Neural cell (in vitro differentiated cells): ENCODE data around the gene HBD.

Experiments used
- EP300 ChIP-seq: fragments of 450-650 bp; conservative IDR thresholded peaks from 2 replicates; pipeline ENCODE4 v1.6.1; 2014; ENCODE audit warnings: antibody characterized with exemption, mild to moderate bottlenecking, moderate library complexity; ENCODE audit not compliant: poor library complexity, severe bottlenecking
- EZH2 ChIP-seq: fragments of 200-600, 300-800 bp; shearing (Covaris generic), sonication (generic); IDR thresholded peaks from 2 replicates; pipeline ENCODE4 v1.6.1; 2014; ENCODE audit warnings: antibody characterized with exemption, low read length, borderline replicate concordance, mild to moderate bottlenecking; ENCODE audit not compliant: insufficient read depth, poor library complexity, severe bottlenecking
- POLR2AphosphoS5 ChIP-seq: IDR thresholded peaks from 2 replicates; pipeline ENCODE4 v1.6.1; 2012
- TAF1 ChIP-seq: IDR thresholded peaks from 2 replicates; pipeline ENCODE4 v1.6.1; 2012; ENCODE audit warnings: low read depth
- TF ChIP-seq, protein P1 (sequence below): fragments of 450-650 bp; IDR thresholded peaks from 2 replicates; pipeline ENCODE4 v1.5.1; 2014; ENCODE audit warnings: antibody characterized with exemption, mild to moderate bottlenecking, moderate library complexity; ENCODE audit not compliant: poor library complexity, severe bottlenecking
- TF ChIP-seq, protein P2 (sequence below): IDR thresholded peaks from 2 replicates; pipeline ENCODE4 v1.6.1; 2012; ENCODE audit warnings: borderline replicate concordance

DNA sequence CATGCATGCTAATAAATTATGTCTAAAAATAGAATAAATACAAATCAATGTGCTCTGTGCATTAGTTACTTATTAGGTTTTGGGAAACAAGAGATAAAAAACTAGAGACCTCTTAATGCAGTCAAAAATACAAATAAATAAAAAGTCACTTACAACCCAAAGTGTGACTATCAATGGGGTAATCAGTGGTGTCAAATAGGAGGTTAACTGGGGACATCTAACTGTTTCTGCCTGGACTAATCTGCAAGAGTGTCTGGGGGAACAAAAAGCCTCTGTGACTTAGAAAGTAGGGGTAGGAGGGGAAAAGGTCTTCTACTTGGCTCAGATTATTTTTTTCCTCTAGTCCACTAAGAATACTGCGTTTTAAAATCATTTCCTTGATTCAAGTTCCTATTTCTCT is 6.6 kb downstream of the HBD start:
- TF ChIP-seq, protein P1, sequence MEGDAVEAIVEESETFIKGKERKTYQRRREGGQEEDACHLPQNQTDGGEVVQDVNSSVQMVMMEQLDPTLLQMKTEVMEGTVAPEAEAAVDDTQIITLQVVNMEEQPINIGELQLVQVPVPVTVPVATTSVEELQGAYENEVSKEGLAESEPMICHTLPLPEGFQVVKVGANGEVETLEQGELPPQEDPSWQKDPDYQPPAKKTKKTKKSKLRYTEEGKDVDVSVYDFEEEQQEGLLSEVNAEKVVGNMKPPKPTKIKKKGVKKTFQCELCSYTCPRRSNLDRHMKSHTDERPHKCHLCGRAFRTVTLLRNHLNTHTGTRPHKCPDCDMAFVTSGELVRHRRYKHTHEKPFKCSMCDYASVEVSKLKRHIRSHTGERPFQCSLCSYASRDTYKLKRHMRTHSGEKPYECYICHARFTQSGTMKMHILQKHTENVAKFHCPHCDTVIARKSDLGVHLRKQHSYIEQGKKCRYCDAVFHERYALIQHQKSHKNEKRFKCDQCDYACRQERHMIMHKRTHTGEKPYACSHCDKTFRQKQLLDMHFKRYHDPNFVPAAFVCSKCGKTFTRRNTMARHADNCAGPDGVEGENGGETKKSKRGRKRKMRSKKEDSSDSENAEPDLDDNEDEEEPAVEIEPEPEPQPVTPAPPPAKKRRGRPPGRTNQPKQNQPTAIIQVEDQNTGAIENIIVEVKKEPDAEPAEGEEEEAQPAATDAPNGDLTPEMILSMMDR, result no peak
- TF ChIP-seq POLR2AphosphoS5 (no peak), EZH2 (no peak), EP300 (no peak), TAF1 (no peak)
- TF ChIP-seq, protein P2, sequence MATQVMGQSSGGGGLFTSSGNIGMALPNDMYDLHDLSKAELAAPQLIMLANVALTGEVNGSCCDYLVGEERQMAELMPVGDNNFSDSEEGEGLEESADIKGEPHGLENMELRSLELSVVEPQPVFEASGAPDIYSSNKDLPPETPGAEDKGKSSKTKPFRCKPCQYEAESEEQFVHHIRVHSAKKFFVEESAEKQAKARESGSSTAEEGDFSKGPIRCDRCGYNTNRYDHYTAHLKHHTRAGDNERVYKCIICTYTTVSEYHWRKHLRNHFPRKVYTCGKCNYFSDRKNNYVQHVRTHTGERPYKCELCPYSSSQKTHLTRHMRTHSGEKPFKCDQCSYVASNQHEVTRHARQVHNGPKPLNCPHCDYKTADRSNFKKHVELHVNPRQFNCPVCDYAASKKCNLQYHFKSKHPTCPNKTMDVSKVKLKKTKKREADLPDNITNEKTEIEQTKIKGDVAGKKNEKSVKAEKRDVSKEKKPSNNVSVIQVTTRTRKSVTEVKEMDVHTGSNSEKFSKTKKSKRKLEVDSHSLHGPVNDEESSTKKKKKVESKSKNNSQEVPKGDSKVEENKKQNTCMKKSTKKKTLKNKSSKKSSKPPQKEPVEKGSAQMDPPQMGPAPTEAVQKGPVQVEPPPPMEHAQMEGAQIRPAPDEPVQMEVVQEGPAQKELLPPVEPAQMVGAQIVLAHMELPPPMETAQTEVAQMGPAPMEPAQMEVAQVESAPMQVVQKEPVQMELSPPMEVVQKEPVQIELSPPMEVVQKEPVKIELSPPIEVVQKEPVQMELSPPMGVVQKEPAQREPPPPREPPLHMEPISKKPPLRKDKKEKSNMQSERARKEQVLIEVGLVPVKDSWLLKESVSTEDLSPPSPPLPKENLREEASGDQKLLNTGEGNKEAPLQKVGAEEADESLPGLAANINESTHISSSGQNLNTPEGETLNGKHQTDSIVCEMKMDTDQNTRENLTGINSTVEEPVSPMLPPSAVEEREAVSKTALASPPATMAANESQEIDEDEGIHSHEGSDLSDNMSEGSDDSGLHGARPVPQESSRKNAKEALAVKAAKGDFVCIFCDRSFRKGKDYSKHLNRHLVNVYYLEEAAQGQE, result no peak
